DOHH2 (cell line): ENCODE results near the gene PRKN.

Experiments
- CTCF ChIP-seq: fragments of 200-600 bp; sonication (generic); IDR thresholded peaks from one replicate; pipeline ENCODE4 v1.5.1; 2014; ENCODE audit warnings: antibody characterized with exemption, mild to moderate bottlenecking, low read depth, low read length; ENCODE audit not compliant: poor library complexity, severe bottlenecking
- EZH2phosphoT487 ChIP-seq: fragments of 200-600 bp; sonication (generic); IDR thresholded peaks from 2 replicates; pipeline ENCODE4 v1.6.1; 2017; ENCODE audit warnings: borderline replicate concordance, mild to moderate bottlenecking, antibody characterized with exemption, low read length, moderate library complexity, mixed read lengths

- TF ChIP-seq CTCF: no peak
- TF ChIP-seq EZH2phosphoT487: no peak
These were observed 656.9 kb downstream of the PRKN start for GRCh38 chr6:162070639-162071038.
